Activated B cell treated with CpG ODN at 0.5 μM for 24 hours (primary cell): ENCODE data around the gene FANCC. TPM values are rescaled to one million over a fixed set of nuclear protein-coding genes. Genes with fewer than 3 reads are reported as not detected.

Source experiments
- ATAC-seq: fragments of 200-7000 bp; cut with Tn5 transposase; one replicate; pipeline ENCODE4 v1.10.0; 2021; ENCODE audit warnings: low read depth, mild to moderate bottlenecking, moderate library complexity
- CTCF ChIA-PET: fragments of 350-600 bp; sonication (Branson Sonifier 250); formaldehyde crosslinking; loops from one replicate; lab custom pipeline; 2021; ENCODE audit warnings: antibody characterized with exemption; lab: Charles Lee
- POLR2A ChIA-PET: fragments of 350-600 bp; sonication (Branson Sonifier 250); formaldehyde crosslinking; loops from one replicate; lab custom pipeline; 2021; ENCODE audit warnings: antibody characterized with exemption; lab: Charles Lee
- DNase-seq: peaks from one replicate; pipeline ENCODE4 v3.0.0; 2022
- H3K27ac Mint-ChIP-seq: one replicate; pipeline ENCODE4 v1.8.0; 2020; ENCODE audit warnings: mixed read lengths
- H3K27me3 Mint-ChIP-seq: one replicate; pipeline ENCODE4 v1.8.0; 2021; ENCODE audit warnings: mixed read lengths
- H3K36me3 Mint-ChIP-seq: one replicate; pipeline ENCODE4 v1.8.0; 2021; ENCODE audit warnings: low read depth, mixed read lengths
- H3K4me1 Mint-ChIP-seq: one replicate; pipeline ENCODE4 v1.8.0; 2021; ENCODE audit warnings: mixed read lengths
- H3K4me3 Mint-ChIP-seq: one replicate; pipeline ENCODE4 v1.8.0; 2020; ENCODE audit warnings: mild to moderate bottlenecking, mixed read lengths
- H3K9me3 Mint-ChIP-seq: one replicate; pipeline ENCODE4 v1.8.0; 2020; ENCODE audit warnings: mixed read lengths
- CTCF ChIP-seq: fragments of 200-600 bp; IDR thresholded peaks from one replicate; pipeline ENCODE4 v1.8.0; 2022; ENCODE audit warnings: antibody characterized with exemption, mild to moderate bottlenecking
- intact Hi-C: fragments of 100-400 bp; cut with micrococcal nuclease; formaldehyde crosslinking; loops from one replicate; pipeline ENCODE4 v1.15.1; 2024
- total RNA-seq: library from RNA; stranded (reverse); gene quantifications from 2 replicates; pipeline ENCODE4 v1.2.3, GENCODE V29; 2022

The FANCC gene
- total RNA-seq, 1 donor from 2014 or later = 11.4 TPM

GRCh38 chr9:95099321-95100070 lies 218.0 kb downstream of the FANCC start:
- CTCF ChIA-PET = no interaction called here

GRCh38 chr9:95098391-95098921 lies 219.1 kb downstream of the FANCC start:
- ChIA-PET CTCF (no interaction called here), POLR2A (no interaction called here)
- H3K36me3 Mint-ChIP-seq = peaks cover 8% of the 10 kb centered on the region
- no peaks in the 10 kb centered on the region for H3K9me3 Mint-ChIP-seq
- H3K4me3 Mint-ChIP-seq = no peak overlapping the region
- DNase-seq (no peak), ATAC-seq (no peak)
- H3K27ac Mint-ChIP-seq = no peak overlapping the region
- H3K4me1 Mint-ChIP-seq = no peaks in the 10 kb centered on the region
- intact Hi-C loops = no loop called here
- no peaks in the 10 kb centered on the region for H3K27me3 Mint-ChIP-seq
- TF ChIP-seq CTCF = no peak

More at GRCh38 chr9:95099321-95100070, 218.0 kb downstream of the FANCC start:
- H3K36me3 Mint-ChIP-seq = peaks cover 10% of the 10 kb centered on the region
- DNase-seq = no peak
- no peaks in the 10 kb centered on the region for H3K27me3 Mint-ChIP-seq
- no peaks in the 10 kb centered on the region for H3K4me1 Mint-ChIP-seq
- ATAC-seq = no peak
- POLR2A ChIA-PET = no interaction called here
- H3K27ac Mint-ChIP-seq = no peak overlapping the region
- H3K4me3 Mint-ChIP-seq = no peak overlapping the region
- H3K9me3 Mint-ChIP-seq = no peaks in the 10 kb centered on the region
- TF ChIP-seq CTCF = no peak
- intact Hi-C loops = no loop called here

- ChIA-PET POLR2A (no interaction called here), CTCF (no interaction called here)
- TF ChIP-seq CTCF = no peak
- intact Hi-C loops = no loop called here
- Mint-ChIP-seq H3K4me1 (no peaks in the 10 kb centered on the region), H3K4me3 (no peak overlapping the region), H3K27me3 (no peaks in the 10 kb centered on the region), H3K9me3 (no peaks in the 10 kb centered on the region), H3K27ac (no peak overlapping the region), H3K36me3 (peaks cover 7% of the 10 kb centered on the region)
- ATAC-seq (no peak), DNase-seq (no peak)
Measured at GRCh38 chr9:95097279-95097678, 220.2 kb downstream of the FANCC start.

GRCh38 chr9:95096807-95097206 lies 220.7 kb downstream of the FANCC start:
- DNase-seq (no peak), ATAC-seq (no peak)
- TF ChIP-seq CTCF = no peak
- Mint-ChIP-seq H3K27ac (no peak overlapping the region), H3K4me3 (no peak overlapping the region), H3K9me3 (no peaks in the 10 kb centered on the region), H3K36me3 (peaks cover 5% of the 10 kb centered on the region), H3K4me1 (no peaks in the 10 kb centered on the region), H3K27me3 (no peaks in the 10 kb centered on the region)
- ChIA-PET POLR2A (no interaction called here), CTCF (no interaction called here)
- intact Hi-C loops = no loop called here

GRCh38 chr9:95096381-95096780 lies 221.1 kb downstream of the FANCC start:
- no peak overlapping the region for H3K4me3 Mint-ChIP-seq
- H3K27ac Mint-ChIP-seq = no peak overlapping the region
- TF ChIP-seq CTCF = no peak
- no peaks in the 10 kb centered on the region for H3K27me3 Mint-ChIP-seq
- POLR2A ChIA-PET = no interaction called here
- ATAC-seq = no peak
- peaks cover 1% of the 10 kb centered on the region for H3K4me1 Mint-ChIP-seq
- CTCF ChIA-PET = no interaction called here
- no peak for DNase-seq
- H3K9me3 Mint-ChIP-seq = no peaks in the 10 kb centered on the region
- intact Hi-C loops = no loop called here
- peaks cover 2% of the 10 kb centered on the region for H3K36me3 Mint-ChIP-seq
